Stimulated activated CD4-positive, alpha-beta T cell treated with anti-CD3 and anti-CD28 coated beads, Interleukin-12 subunit alpha, Interleukin-12 subunit beta, amount 100 ng/mL, for 4 hours (primary cell): Measurements from ENCODE around the gene MRPL12.

Source experiments
- DNase-seq: peaks from one replicate; pipeline ENCODE4 v3.0.0-alpha.2; 2020

MRPL12 gene

DNA sequence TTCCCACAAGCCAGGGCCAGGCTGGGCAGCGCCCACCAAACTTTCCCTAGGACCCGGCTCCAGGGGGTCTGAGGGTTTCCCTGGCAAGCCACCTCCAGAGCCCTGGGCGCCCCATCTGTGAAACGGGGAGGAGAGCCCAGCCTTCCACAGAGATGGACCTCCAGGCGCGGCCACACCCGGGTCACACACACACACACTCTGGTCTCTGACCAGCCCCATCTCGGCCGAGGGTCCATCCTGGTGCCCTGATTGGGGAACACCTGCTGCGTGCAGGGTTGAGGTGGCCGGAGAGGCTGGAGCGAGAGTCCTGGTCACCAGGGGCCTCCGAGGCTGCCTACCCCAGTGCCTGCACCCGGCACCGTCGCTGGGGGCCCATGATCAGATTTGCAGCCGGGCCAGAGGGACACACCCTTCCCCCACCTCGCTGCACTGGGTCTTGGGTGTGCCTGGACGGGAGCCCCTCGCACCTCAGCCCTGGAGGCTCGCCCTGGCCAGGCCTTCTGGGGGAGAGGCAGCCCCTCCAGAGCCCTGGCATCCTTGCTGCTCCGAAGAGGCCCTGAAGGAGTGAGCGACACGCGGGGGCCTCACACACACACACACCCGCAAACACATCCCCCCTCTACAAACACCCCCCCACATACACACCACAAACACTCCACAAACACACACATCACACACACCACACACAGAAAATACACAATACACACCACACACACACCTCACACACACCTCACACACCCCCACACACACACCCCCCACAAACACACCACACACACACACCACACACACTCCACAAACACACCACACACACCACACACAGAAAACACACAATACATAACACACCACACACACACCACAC, 38.7 kb downstream of the MRPL12 start:
- DNase-seq: no peak
